Measurements from ENCODE around the gene CCDC7.

Gene CCDC7

GRCh38 chr10:32415361-32415760 lies 30.6 kb upstream of the CCDC7 start:
- no peak for DNase-seq (ENCODE audit: low read depth in 1 of 2, low spot score in 1 of 2)
- Histone ChIP-seq H3K27me3 (ENCODE audit: insufficient read depth, poor library complexity, severe bottlenecking) (no peaks in the 10 kb centered on the region), H3K27ac (replicated peaks) (no peak overlapping the region)

GRCh38 chr10:32417911-32418547 lies 27.9 kb upstream of the CCDC7 start:
- TF ChIP-seq SPI1 (IDR thresholded peaks at IDR 0.05; ENCODE audit: borderline replicate concordance, low read depth), result no peak
- TF ChIP-seq CTCF (IDR thresholded peaks at IDR 0.05; ENCODE audit: insufficient read depth, low read length), result no peak
- no peak for TF ChIP-seq POLR2AphosphoS5 (IDR thresholded peaks at IDR 0.05; ENCODE audit: low read depth)
- no peak for TF ChIP-seq REST (IDR thresholded peaks at IDR 0.05; ENCODE audit: insufficient replicate concordance, low read depth)
- no peak for TF ChIP-seq GABPA (IDR thresholded peaks at IDR 0.05; ENCODE audit: low read depth)
- no peaks in the 10 kb centered on the region for H3K27me3 ChIP-seq (ENCODE audit: insufficient read depth, poor library complexity, severe bottlenecking)
- no peak overlapping the region for H3K4me3 ChIP-seq (replicated peaks; ENCODE audit: insufficient read depth, low read length)
- DNase-seq (ENCODE audit: low read depth in 1 of 2, low spot score in 1 of 2), result no peak
- H3K27ac ChIP-seq (replicated peaks), result no peak overlapping the region

More at GRCh38 chr10:32415361-32415760, 30.6 kb upstream of the CCDC7 start:
- TF ChIP-seq SPI1 (IDR thresholded peaks at IDR 0.05; ENCODE audit: borderline replicate concordance, low read depth), result no peak
- no peak for TF ChIP-seq GABPA (IDR thresholded peaks at IDR 0.05; ENCODE audit: low read depth)
- TF ChIP-seq POLR2AphosphoS5 (IDR thresholded peaks at IDR 0.05; ENCODE audit: low read depth), result no peak
- TF ChIP-seq CTCF (IDR thresholded peaks at IDR 0.05; ENCODE audit: insufficient read depth, low read length), result no peak
- no peak for TF ChIP-seq REST (IDR thresholded peaks at IDR 0.05; ENCODE audit: insufficient replicate concordance, low read depth)
- no peak overlapping the region for H3K4me3 ChIP-seq (replicated peaks; ENCODE audit: insufficient read depth, low read length)

- H3K27me3 ChIP-seq (ENCODE audit: insufficient read depth, poor library complexity, severe bottlenecking), result no peaks in the 10 kb centered on the region
- DNase-seq (ENCODE audit: low read depth in 1 of 2, low spot score in 1 of 2), result no peak
- no peak overlapping the region for H3K27ac ChIP-seq (replicated peaks)
- no peak overlapping the region for H3K4me3 ChIP-seq (replicated peaks; ENCODE audit: insufficient read depth, low read length)
- TF ChIP-seq REST (IDR thresholded peaks at IDR 0.05; ENCODE audit: insufficient replicate concordance, low read depth) (no peak), POLR2AphosphoS5 (IDR thresholded peaks at IDR 0.05; ENCODE audit: low read depth) (no peak), SPI1 (IDR thresholded peaks at IDR 0.05; ENCODE audit: borderline replicate concordance, low read depth) (no peak), GABPA (IDR thresholded peaks at IDR 0.05; ENCODE audit: low read depth) (no peak)
These were observed 27.4 kb upstream of the CCDC7 start for GRCh38 chr10:32418572-32418971.
